NCI-H82 treated with DMSO at 0.1 percent for 48 hours (cell line): ENCODE measurements around the gene RIPPLY2.
"Not testable (repeated sequence)": the region's sequence is repeated elsewhere in the genome, so short reads cannot be mapped to it uniquely, and the experiment has no call there.

Source experiments
- DNase-seq: peaks from one replicate; lab custom pipeline; 2025; ENCODE audit not compliant: unreplicated experiment; lab: John Stamatoyannopoulos, UW

Gene RIPPLY2

GRCh38 chr6:83853178-83854000 is at the start of gene RIPPLY2:
TSS of gene RIPPLY2 (plus strand) at chr6:83853360. CDS start at chr6:83853417, 57 bp downstream.
- no peak for DNase-seq

- not testable (repeated sequence) for DNase-seq
Measured at GRCh38 chr6:83803492-83803891, 49.7 kb upstream of the RIPPLY2 start.

- DNase-seq: no peak
Measured at GRCh38 chr6:83804886-83805285, 48.3 kb upstream of the RIPPLY2 start.

GRCh38 chr6:83808005-83808404 is 45.2 kb upstream of the RIPPLY2 start:
- no peak for DNase-seq

GRCh38 chr6:83808926-83809325 is 44.2 kb upstream of the RIPPLY2 start:
- no peak for DNase-seq

- DNase-seq: no peak
Measured at GRCh38 chr6:83812595-83812994, 40.6 kb upstream of the RIPPLY2 start.

GRCh38 chr6:83815631-83816272 is 37.4 kb upstream of the RIPPLY2 start:
- no peak for DNase-seq

- DNase-seq: no peak
Measured at GRCh38 chr6:83822629-83823169, 30.5 kb upstream of the RIPPLY2 start.

GRCh38 chr6:83824388-83824801 is 28.8 kb upstream of the RIPPLY2 start:
- DNase-seq: no peak

- DNase-seq: no peak
Measured at GRCh38 chr6:83824831-83825230, 28.3 kb upstream of the RIPPLY2 start.

GRCh38 chr6:83827050-83827449 is 26.1 kb upstream of the RIPPLY2 start:
- DNase-seq: no peak

- no peak for DNase-seq
Measured at GRCh38 chr6:83838727-83839126, 14.4 kb upstream of the RIPPLY2 start.

- no peak for DNase-seq
Measured at GRCh38 chr6:83844170-83844569, 9.0 kb upstream of the RIPPLY2 start.

GRCh38 chr6:83846291-83846690 is 6.9 kb upstream of the RIPPLY2 start:
- DNase-seq: no peak

- no peak for DNase-seq
Measured at GRCh38 chr6:83847179-83847578, 6.0 kb upstream of the RIPPLY2 start.

GRCh38 chr6:83849127-83849526 is 4.0 kb upstream of the RIPPLY2 start:
- no peak for DNase-seq

- DNase-seq: no peak
Measured at GRCh38 chr6:83849610-83850009, 3.5 kb upstream of the RIPPLY2 start.

- DNase-seq: no peak
Measured at GRCh38 chr6:83852528-83853177, 507 bp upstream of the RIPPLY2 start.

- DNase-seq: no peak
Measured at GRCh38 chr6:83854001-83854501, 891 bp downstream of the RIPPLY2 start.

- DNase-seq: no peak
Measured at GRCh38 chr6:83854766-83855165, 1.6 kb downstream of the RIPPLY2 start.
